Caki2 (cell line): ENCODE data around the gene SH3RF3. TPM values are rescaled to one million over a fixed set of nuclear protein-coding genes. Genes with fewer than 3 reads are reported as not detected.

Experiments used
- DNase-seq: peaks from one replicate; pipeline ENCODE4 v3.0.0-alpha.2; 2015; ENCODE audit warnings: low read depth
- in situ Hi-C: cut with HindIII; loops from 2 replicates; pipeline ENCODE4 v1.10.0; 2016; ENCODE audit warnings: low sequenced_read_pairs, low pct_unique_long_range_greater_than_20kb, mixed read lengths
- total RNA-seq: library from RNA; depleted of rRNA; stranded (reverse); fragments of >200 nt; shearing (Covaris generic); gene quantifications from 2 replicates; pipeline ENCODE4 v1.2.3, GENCODE V29; 2014; ENCODE audit warnings: low replicate concordance

The SH3RF3 gene
- total RNA-seq, 1 experiment from 2014 or later, result 0.20 TPM

GRCh38 chr2:109133746-109134145 is 4.7 kb downstream of the SH3RF3 start:
- DNase-seq, result no peak
- in situ Hi-C loops, result no loop called here

DNA sequence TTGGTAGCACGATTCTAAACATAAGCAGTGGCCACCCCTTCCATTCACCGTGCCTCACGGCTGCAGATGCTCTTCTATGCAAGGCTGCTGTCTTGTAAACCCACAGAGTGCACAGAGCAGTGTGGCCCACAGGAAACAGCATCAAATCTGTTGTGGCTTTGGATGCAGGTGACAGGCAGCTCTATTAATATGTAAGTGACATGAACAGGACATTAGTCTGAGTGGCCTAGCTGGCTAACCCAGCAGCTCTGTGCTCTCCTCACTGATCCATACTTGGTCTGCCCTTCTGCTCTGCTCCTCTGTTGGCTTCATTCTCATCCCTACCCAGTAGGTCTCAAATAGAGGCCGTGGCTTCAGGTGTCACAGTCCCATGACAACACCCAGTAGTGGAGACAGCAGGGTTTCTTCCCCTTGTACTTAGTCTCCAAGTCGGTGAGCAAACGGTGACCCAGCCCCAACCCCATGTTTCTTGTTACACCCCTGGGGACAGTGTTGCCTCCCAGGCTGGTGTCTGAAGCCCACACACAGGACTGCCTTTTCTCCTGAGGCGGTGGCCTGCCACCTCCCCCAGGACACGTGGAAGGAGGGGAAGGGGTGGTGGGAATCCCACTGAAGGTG is 5.8 kb downstream of the SH3RF3 start:
- in situ Hi-C loops, result no loop called here

GRCh38 chr2:109135359-109136197 is 6.6 kb downstream of the SH3RF3 start:
- DNase-seq, result no peak
- in situ Hi-C loops, result no loop called here

More for the DNA sequence above, 5.8 kb downstream of the SH3RF3 start:
- no peak for DNase-seq

DNA sequence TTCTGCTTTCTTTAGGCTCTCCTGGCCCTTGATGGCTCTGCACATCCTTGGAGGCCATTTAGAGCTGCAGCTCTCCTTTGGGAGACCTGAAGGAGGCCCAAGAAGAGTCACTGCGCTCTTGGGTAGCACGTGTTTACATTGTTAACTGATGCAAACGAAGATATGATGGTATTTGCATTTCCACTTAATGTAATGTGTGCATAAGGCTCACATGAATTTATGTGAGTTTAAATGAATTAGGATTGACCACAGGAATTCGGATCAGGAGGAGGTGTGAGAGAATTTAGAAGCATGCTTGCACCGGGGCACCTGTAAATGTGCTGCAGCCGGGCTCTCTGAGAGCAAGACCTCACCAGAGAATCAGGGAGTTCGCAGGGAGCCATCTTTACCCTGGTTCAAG is 7.5 kb downstream of the SH3RF3 start:
- in situ Hi-C loops, result no loop called here
- no peak for DNase-seq

GRCh38 chr2:109137616-109138015 is 8.6 kb downstream of the SH3RF3 start:
- in situ Hi-C loops, result no loop called here
- no peak for DNase-seq

- in situ Hi-C loops, result no loop called here
- DNase-seq, result no peak
Measured at GRCh38 chr2:109138449-109138848, 9.4 kb downstream of the SH3RF3 start.

DNA sequence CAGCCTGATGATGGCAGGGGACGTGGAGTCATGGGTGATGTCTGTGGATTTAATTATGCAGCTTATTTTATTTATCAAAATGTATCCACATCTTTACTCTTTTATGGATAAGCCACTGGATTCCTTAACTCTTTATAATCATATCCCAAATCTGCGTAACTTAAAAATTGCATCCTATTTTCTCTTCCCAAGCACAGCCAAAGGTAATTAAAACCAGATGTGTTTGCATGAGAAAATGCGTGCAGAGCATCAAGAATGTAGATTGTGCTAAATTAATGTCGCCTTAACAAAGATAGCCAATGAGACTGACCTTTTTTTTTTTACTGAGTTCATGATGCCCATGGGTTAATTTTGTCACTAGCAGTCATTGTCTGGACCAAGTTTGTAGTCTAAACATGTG is 10.0 kb downstream of the SH3RF3 start:
- in situ Hi-C loops, result no loop called here
- DNase-seq, result no peak

DNA sequence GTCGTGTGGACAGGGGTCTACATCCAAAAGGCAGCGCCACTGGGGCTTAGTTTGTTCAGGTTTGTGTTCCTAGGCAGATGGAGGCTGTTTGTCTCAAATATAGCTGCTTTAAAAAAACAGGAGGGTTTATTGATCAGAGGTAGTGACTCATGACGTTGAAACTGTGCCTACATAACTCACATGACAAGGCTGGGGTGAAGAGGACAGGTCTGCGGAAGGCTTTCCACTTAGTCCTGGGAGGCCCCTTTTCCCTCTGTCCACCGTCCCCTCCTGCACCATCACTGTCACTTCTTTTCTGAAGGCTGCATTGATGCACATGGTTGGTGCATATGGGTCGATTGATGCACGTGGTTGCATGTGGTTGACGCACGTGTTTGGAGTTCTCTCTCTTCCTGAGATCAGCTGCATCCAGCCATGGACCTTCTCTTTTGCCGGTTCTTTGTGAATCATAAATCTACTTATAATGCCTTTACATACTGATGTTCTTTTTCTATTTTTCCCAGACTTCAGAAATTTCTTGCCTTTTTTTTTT is 10.9 kb downstream of the SH3RF3 start:
- DNase-seq, result no peak
- in situ Hi-C loops, result no loop called here

GRCh38 chr2:109141006-109141600 is 12.1 kb downstream of the SH3RF3 start:
- in situ Hi-C loops, result no loop called here
- DNase-seq, result no peak

DNA sequence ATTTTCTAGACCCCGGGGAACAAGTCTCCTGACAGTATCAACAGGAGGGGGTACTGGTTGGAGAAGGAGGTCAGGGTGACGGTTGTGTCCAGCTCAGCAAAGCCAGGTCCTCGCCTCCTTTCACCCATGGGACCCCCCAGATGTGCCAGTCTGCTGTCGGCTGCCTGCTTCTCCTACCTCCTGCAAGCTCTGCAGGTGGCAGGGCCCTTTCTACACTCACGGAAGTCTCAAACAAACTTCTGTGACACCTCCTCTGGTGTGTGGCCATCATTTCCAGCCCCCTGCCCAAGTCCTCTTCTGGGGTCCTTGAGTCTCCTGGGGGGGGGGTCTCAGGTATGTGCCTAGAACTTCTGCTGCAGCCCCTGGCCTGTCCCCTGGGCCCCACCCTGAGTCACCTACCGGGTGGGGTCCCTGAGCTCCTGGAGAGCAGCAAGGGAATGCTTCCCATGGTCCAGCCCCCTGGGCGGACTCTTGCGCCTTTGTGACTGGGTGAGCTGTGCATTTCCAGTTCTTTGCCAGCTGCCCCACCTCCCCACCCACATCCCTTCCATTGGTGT is 12.8 kb downstream of the SH3RF3 start:
- DNase-seq, result no peak
- in situ Hi-C loops, result no loop called here

GRCh38 chr2:109142416-109143210 is 13.6 kb downstream of the SH3RF3 start:
- in situ Hi-C loops, result no loop called here
- no peak for DNase-seq

GRCh38 chr2:109143214-109144187 is 14.5 kb downstream of the SH3RF3 start:
- DNase-seq, result no peak
- in situ Hi-C loops, result no loop called here

DNA sequence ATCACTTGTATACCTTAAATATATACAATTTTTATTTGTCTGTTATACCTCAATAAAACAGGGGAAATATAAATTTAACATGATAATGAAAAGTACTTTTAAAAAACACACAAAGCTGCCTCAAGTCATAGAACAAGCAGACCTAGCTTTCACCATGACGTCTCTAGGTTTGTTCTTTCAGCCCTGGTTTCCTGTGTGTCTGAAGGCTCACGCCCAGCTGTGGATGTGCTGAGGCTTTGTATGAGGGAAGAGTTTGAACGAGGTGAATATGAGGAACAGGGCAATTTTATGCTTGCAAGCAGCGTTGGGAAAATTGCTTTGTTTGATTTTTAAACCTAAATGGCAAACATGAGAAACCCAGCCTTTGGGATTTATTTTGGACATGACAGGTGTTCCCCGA is 15.3 kb downstream of the SH3RF3 start:
- no peak for DNase-seq
- in situ Hi-C loops, result no loop called here

DNA sequence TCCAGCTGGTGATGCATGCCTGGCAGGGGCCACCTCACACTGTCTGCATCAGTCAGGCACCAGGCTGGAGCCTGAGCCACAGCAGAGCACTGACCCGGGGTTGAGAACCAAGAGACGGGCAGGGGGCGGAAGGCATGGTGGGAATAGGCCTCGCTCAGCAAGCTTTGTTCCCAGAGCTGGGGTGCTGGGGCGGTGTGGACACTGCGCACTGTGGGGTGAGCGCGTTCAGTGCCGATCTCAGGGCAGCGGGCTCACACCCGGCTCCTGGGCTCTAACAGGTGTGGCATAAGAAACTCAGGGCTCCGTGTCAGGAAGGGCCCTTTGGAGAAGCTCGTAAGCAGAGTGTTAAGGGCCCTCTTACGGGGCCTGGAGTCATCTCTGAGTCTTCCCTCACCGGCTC is 15.7 kb downstream of the SH3RF3 start:
- DNase-seq, result no peak
- in situ Hi-C loops, result no loop called here

DNA sequence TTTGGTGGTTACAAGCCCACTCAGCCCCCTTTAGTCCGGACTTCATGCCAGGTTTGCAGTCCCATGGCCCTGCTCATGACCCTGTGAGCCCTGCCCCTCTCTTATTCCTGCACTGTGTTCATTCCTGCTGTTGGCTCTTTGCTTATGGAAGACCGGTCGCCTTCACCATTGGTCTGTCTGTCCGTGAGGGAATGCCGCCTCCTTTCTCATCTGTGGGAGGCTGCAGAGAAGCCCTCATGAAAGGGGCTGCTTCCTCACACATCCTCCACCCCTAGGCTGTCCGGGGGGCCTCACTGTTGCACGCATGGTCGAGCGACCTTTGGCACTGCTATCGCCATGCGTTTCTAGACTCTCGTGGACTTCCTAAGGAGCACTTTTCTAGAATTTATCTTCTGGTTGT is 16.3 kb downstream of the SH3RF3 start:
- DNase-seq, result no peak
- in situ Hi-C loops, result no loop called here

- in situ Hi-C loops, result no loop called here
- no peak for DNase-seq
Measured at GRCh38 chr2:109147405-109147804, 18.4 kb downstream of the SH3RF3 start.

GRCh38 chr2:109148117-109148746 is 19.2 kb downstream of the SH3RF3 start:
- in situ Hi-C loops, result no loop called here
- DNase-seq, result no peak
